HT-29 (cell line): ENCODE data around the gene RS1. TPM values are rescaled to one million over a fixed set of nuclear protein-coding genes. Genes with fewer than 3 reads are reported as not detected.

ENCODE experiments used
- DNase-seq: peaks from one replicate; pipeline ENCODE4 v3.0.0-alpha.2; 2015; ENCODE audit warnings: low spot score
- total RNA-seq: library from RNA; depleted of rRNA; stranded (reverse); fragments of >200 nt; shearing (Covaris generic); gene quantifications from 2 replicates; pipeline ENCODE4 v1.2.3, GENCODE V29; 2014; rRNA removed

The RS1 gene
- not detected in 2 replicates for total RNA-seq

- no peak for DNase-seq
Observed at GRCh38 chrX:18672008-18672407, at the start of gene RS1. Gene RS1, minus strand, starts transcription at chrX:18672108. Its CDS starts 40 bp downstream, at chrX:18672068.

- DNase-seq: no peak
Observed at GRCh38 chrX:18719852-18720251, 47.9 kb upstream of the RS1 start.

- DNase-seq: no peak
Observed at GRCh38 chrX:18714910-18715309, 43.0 kb upstream of the RS1 start.

- DNase-seq: no peak
Observed at GRCh38 chrX:18709833-18710232, 37.9 kb upstream of the RS1 start.

GRCh38 chrX:18707426-18708049 is 35.6 kb upstream of the RS1 start, which contains the start of gene PPEF1:
Gene PPEF1, plus strand, starts transcription at chrX:18707645. Its CDS starts 136 bp downstream, at chrX:18707781.
- no peak for DNase-seq

- peak; percentile 51 for DNase-seq
Observed at GRCh38 chrX:18702362-18703195, 30.7 kb upstream of the RS1 start.

GRCh38 chrX:18701621-18702361 is 29.9 kb upstream of the RS1 start:
- peak; percentile 66 for DNase-seq

GRCh38 chrX:18698737-18699650 is 27.1 kb upstream of the RS1 start:
- DNase-seq: no peak

GRCh38 chrX:18696653-18697052 is 24.7 kb upstream of the RS1 start:
- DNase-seq: no peak

GRCh38 chrX:18692541-18692940 is 20.6 kb upstream of the RS1 start:
- DNase-seq: no peak

GRCh38 chrX:18691431-18691830 is 19.5 kb upstream of the RS1 start:
- DNase-seq: no peak

- no peak for DNase-seq
Observed at GRCh38 chrX:18687856-18688495, 16.1 kb upstream of the RS1 start.

GRCh38 chrX:18682979-18683387 is 11.1 kb upstream of the RS1 start:
- DNase-seq: no peak

- DNase-seq: no peak
Observed at GRCh38 chrX:18681996-18682395, 10.1 kb upstream of the RS1 start.

GRCh38 chrX:18677161-18677869 is 5.4 kb upstream of the RS1 start:
- peak; percentile 19 for DNase-seq

- peak; percentile 71 for DNase-seq
Observed at GRCh38 chrX:18676470-18676869, 4.6 kb upstream of the RS1 start.

GRCh38 chrX:18676050-18676449 is 4.1 kb upstream of the RS1 start:
- DNase-seq: peak; percentile 12

GRCh38 chrX:18674788-18675735 is 3.2 kb upstream of the RS1 start:
- DNase-seq: peak; percentile 86

- no peak for DNase-seq
Observed at GRCh38 chrX:18674417-18674787, 2.5 kb upstream of the RS1 start.
